GM21447 (cell line): Measurements from ENCODE around the gene RCC1.
"Not testable (repeated sequence)": the region's sequence is repeated elsewhere in the genome, so short reads cannot be mapped to it uniquely, and the experiment has no call there.

Source experiments
- ATAC-seq: cut with Tn5 transposase; IDR thresholded peaks from one replicate; pipeline ENCODE4 v1.9.1; 2021; ENCODE audit not compliant: unreplicated experiment

The RCC1 gene

GRCh38 chr1:28582248-28582615, 76.4 kb downstream of the RCC1 start:
- no peak for ATAC-seq

GRCh38 chr1:28586585-28587391, 80.9 kb downstream of the RCC1 start:
- ATAC-seq, result not testable (repeated sequence)
